Nephron (organoid): ENCODE data around the gene AHNAK.
A peak's percentile ranks its signal among the peaks of the same experiment; 100 is the strongest.

Experiments
- H3K27ac Mint-ChIP-seq, 3 experiments: 2 replicates each; pipeline ENCODE4 v1.8.0; 2020; ENCODE audit warnings: mixed read lengths in 3 of 3, mild to moderate bottlenecking in 2 of 3, moderate library complexity in 1 of 3
- H3K27me3 Mint-ChIP-seq: 2 replicates; pipeline ENCODE4 v1.8.0; 2021; ENCODE audit warnings: low read depth, mild to moderate bottlenecking, moderate library complexity, mixed read lengths
- H3K36me3 Mint-ChIP-seq: 2 replicates; pipeline ENCODE4 v1.8.0; 2020; ENCODE audit warnings: low read depth, mixed read lengths
- H3K4me1 Mint-ChIP-seq: 2 replicates; pipeline ENCODE4 v1.8.0; 2020; ENCODE audit warnings: mixed read lengths
- H3K4me3 Mint-ChIP-seq, 3 experiments: 2 replicates each; pipeline ENCODE4 v1.8.0; 2020; ENCODE audit warnings: mild to moderate bottlenecking in 3 of 3, mixed read lengths in 3 of 3, moderate library complexity in 2 of 3
- H3K9me3 Mint-ChIP-seq: 2 replicates; pipeline ENCODE4 v1.8.0; 2020; ENCODE audit warnings: mixed read lengths
- CTCF ChIP-seq, 3 experiments: fragments of 200-600 bp; sonication (generic); IDR thresholded peaks; one replicate each; pipeline ENCODE4 v1.5.0; 2021; ENCODE audit warnings: antibody characterized with exemption in 3 of 3; ENCODE audit not compliant: unreplicated experiment in 3 of 3

The AHNAK gene

GRCh38 chr11:62401811-62402210 lies 144.8 kb downstream of the AHNAK start:
- peaks cover 78% of the 10 kb centered on the region for H3K4me1 Mint-ChIP-seq
- H3K27ac Mint-ChIP-seq = peak overlapping the region in 2 of 3 experiments; percentile 93 to 99
- no peak for TF ChIP-seq CTCF (IDR thresholded peaks at IDR 0.05; ENCODE audit: unreplicated experiment in 3 of 3)
- H3K36me3 Mint-ChIP-seq = no peaks in the 10 kb centered on the region
- peaks cover 7% of the 10 kb centered on the region for H3K27me3 Mint-ChIP-seq
- no peak overlapping the region for H3K4me3 Mint-ChIP-seq
- H3K9me3 Mint-ChIP-seq = no peaks in the 10 kb centered on the region

- no peaks in the 10 kb centered on the region for H3K9me3 Mint-ChIP-seq
- peak overlapping the region in 2 of 3 experiments; percentile 99 for H3K27ac Mint-ChIP-seq
- peaks cover 7% of the 10 kb centered on the region for H3K27me3 Mint-ChIP-seq
- no peak for TF ChIP-seq CTCF (IDR thresholded peaks at IDR 0.05; ENCODE audit: unreplicated experiment in 3 of 3)
- H3K4me1 Mint-ChIP-seq = peaks cover 82% of the 10 kb centered on the region
- no peaks in the 10 kb centered on the region for H3K36me3 Mint-ChIP-seq
- H3K4me3 Mint-ChIP-seq = no peak overlapping the region
Measured at GRCh38 chr11:62401356-62401755, 145.2 kb downstream of the AHNAK start.

GRCh38 chr11:62400760-62401159 lies 145.8 kb downstream of the AHNAK start:
- no peak for TF ChIP-seq CTCF (IDR thresholded peaks at IDR 0.05; ENCODE audit: unreplicated experiment in 3 of 3)
- Mint-ChIP-seq H3K4me3 (peak overlapping the region in 2 of 3 experiments; percentile 23 to 69), H3K27me3 (peaks cover 7% of the 10 kb centered on the region), H3K27ac (peak overlapping the region; percentile 65 to 99 (median 99)), H3K4me1 (peaks cover 79% of the 10 kb centered on the region), H3K9me3 (no peaks in the 10 kb centered on the region), H3K36me3 (no peaks in the 10 kb centered on the region)

GRCh38 chr11:62400281-62400680 lies 146.3 kb downstream of the AHNAK start:
- Mint-ChIP-seq H3K27ac (peak overlapping the region; percentile 65 to 99 (median 99)), H3K9me3 (no peaks in the 10 kb centered on the region), H3K4me3 (peak overlapping the region in 1 of 3 experiments; percentile 69), H3K4me1 (peaks cover 81% of the 10 kb centered on the region), H3K36me3 (no peaks in the 10 kb centered on the region), H3K27me3 (peaks cover 7% of the 10 kb centered on the region)
- TF ChIP-seq CTCF (IDR thresholded peaks at IDR 0.05; ENCODE audit: unreplicated experiment in 3 of 3) = no peak

- H3K4me3 Mint-ChIP-seq = peak overlapping the region in 2 of 3 experiments; percentile 9 to 58
Measured at GRCh38 chr11:62399878-62400266, 146.7 kb downstream of the AHNAK start.

More at GRCh38 chr11:62399878-62400266, 146.7 kb downstream of the AHNAK start:
- H3K9me3 Mint-ChIP-seq = no peaks in the 10 kb centered on the region
- H3K27ac Mint-ChIP-seq = peak overlapping the region; percentile 65 to 99 (median 99)
- H3K4me1 Mint-ChIP-seq = peaks cover 82% of the 10 kb centered on the region
- no peaks in the 10 kb centered on the region for H3K36me3 Mint-ChIP-seq
- peaks cover 7% of the 10 kb centered on the region for H3K27me3 Mint-ChIP-seq
- TF ChIP-seq CTCF (IDR thresholded peaks at IDR 0.05; ENCODE audit: unreplicated experiment in 3 of 3) = no peak
